OCI-LY7 (cell line): ENCODE measurements around the gene GDAP2. TPM values are rescaled to one million over a fixed set of nuclear protein-coding genes. Genes with fewer than 3 reads are reported as not detected.

Experiments
- BruUV-seq: library from RNA; stranded (reverse); fragments of 400-500 nt; replicated peaks from 2 replicates; lab custom pipeline; 2021; lab: Mats Ljungman, UMichigan
- CTCF ChIA-PET: fragments of 300-600 bp; sonication (Branson Sonifier 250); formaldehyde crosslinking; loops from one replicate; lab custom pipeline; 2022; ENCODE audit warnings: antibody characterized with exemption; ENCODE audit not compliant: unreplicated experiment; lab: Charles Lee
- POLR2A ChIA-PET: fragments of 300-600 bp; sonication (Branson Sonifier 250); formaldehyde crosslinking; loops from one replicate; lab custom pipeline; 2022; ENCODE audit warnings: antibody characterized with exemption; lab: Charles Lee
- DNase-seq: peaks from one replicate; pipeline ENCODE4 v3.0.0-alpha.2; 2015; ENCODE audit warnings: low spot score
- H2AFZ ChIP-seq: fragments of 200-600 bp; sonication (generic), shearing (Covaris generic); 2 replicates; pipeline ENCODE4 v1.6.1; 2014; ENCODE audit warnings: mild to moderate bottlenecking, antibody characterized with exemption, low read length, moderate library complexity
- H3K27ac ChIP-seq: fragments of 200-600 bp; sonication (generic); 2 replicates; pipeline ENCODE4 v1.5.1; 2014; ENCODE audit warnings: mixed run types, low read depth, mild to moderate bottlenecking, moderate library complexity, low read length, inconsistent platforms; ENCODE audit not compliant: poor library complexity, severe bottlenecking
- H3K36me3 ChIP-seq: fragments of 200-600 bp; sonication (generic); 2 replicates; pipeline ENCODE4 v1.6.1; 2014; ENCODE audit warnings: mild to moderate bottlenecking, antibody characterized with exemption, low read length, moderate library complexity, mixed read lengths; ENCODE audit not compliant: insufficient read depth
- H3K4me1 ChIP-seq: fragments of 200-600 bp; sonication (generic); 2 replicates; pipeline ENCODE4 v1.5.1; 2014; ENCODE audit warnings: mild to moderate bottlenecking, low read length; ENCODE audit not compliant: insufficient read depth, poor library complexity, severe bottlenecking
- H3K4me2 ChIP-seq: fragments of 200-600 bp; sonication (generic); 2 replicates; pipeline ENCODE4 v1.6.1; 2014; ENCODE audit warnings: mild to moderate bottlenecking, low read length
- H3K4me3 ChIP-seq: fragments of 200-600 bp; sonication (generic); 2 replicates; pipeline ENCODE4 v1.5.1; 2014; ENCODE audit warnings: mild to moderate bottlenecking, low read depth, low read length; ENCODE audit not compliant: poor library complexity, severe bottlenecking
- H3K79me2 ChIP-seq: fragments of 200-600 bp; sonication (generic); 2 replicates; pipeline ENCODE4 v1.6.1; 2016; ENCODE audit warnings: low read depth, mild to moderate bottlenecking, low read length, moderate library complexity, mixed read lengths; ENCODE audit not compliant: insufficient read depth
- H3K9me2 ChIP-seq: fragments of 200-600 bp; sonication (generic); 2 replicates; pipeline ENCODE4 v1.6.1; 2016; ENCODE audit warnings: mild to moderate bottlenecking, low read length, mixed read lengths; ENCODE audit not compliant: insufficient read depth
- H3K9me3 ChIP-seq: fragments of 200-600 bp; sonication (generic); 2 replicates; pipeline ENCODE4 v1.6.1; 2014; ENCODE audit warnings: mild to moderate bottlenecking, mixed run types, low read length, mixed read lengths
- H4K20me1 ChIP-seq: fragments of 200-600 bp; sonication (generic); 2 replicates; pipeline ENCODE4 v1.6.1; 2014; ENCODE audit warnings: mild to moderate bottlenecking, antibody characterized with exemption, low read length, moderate library complexity, mixed read lengths; ENCODE audit not compliant: insufficient read depth
- CTCF ChIP-seq: fragments of 200-600 bp; sonication (generic); conservative IDR thresholded peaks from 2 replicates; pipeline ENCODE4 v1.5.1; 2014; ENCODE audit warnings: mild to moderate bottlenecking, antibody characterized with exemption, low read length, moderate library complexity, mixed read lengths
- EZH2phosphoT487 ChIP-seq: fragments of 200-600 bp; sonication (generic); IDR thresholded peaks from 2 replicates; pipeline ENCODE4 v1.6.1; 2018; ENCODE audit warnings: low read depth, borderline replicate concordance, mild to moderate bottlenecking, mixed run types, antibody characterized with exemption, low read length, moderate library complexity, mixed read lengths
- intact Hi-C: fragments of 100-400 bp; cut with micrococcal nuclease; formaldehyde crosslinking; loops from one replicate; pipeline ENCODE4 v1.10.0; 2022; ENCODE audit not compliant: unreplicated experiment
- total RNA-seq, 2 experiments: library from RNA; depleted of rRNA in 1 of 2; stranded (reverse); fragments of >200 nt in 1 of 2; shearing (Covaris generic) in 1 of 2; gene quantifications; 2 replicates each; pipeline ENCODE4 v1.2.3, GENCODE V29; 2014 to 2022

The GDAP2 gene
- total RNA-seq, 2 experiments from 2014 or later = 13.9 to 26.8 TPM

DNA sequence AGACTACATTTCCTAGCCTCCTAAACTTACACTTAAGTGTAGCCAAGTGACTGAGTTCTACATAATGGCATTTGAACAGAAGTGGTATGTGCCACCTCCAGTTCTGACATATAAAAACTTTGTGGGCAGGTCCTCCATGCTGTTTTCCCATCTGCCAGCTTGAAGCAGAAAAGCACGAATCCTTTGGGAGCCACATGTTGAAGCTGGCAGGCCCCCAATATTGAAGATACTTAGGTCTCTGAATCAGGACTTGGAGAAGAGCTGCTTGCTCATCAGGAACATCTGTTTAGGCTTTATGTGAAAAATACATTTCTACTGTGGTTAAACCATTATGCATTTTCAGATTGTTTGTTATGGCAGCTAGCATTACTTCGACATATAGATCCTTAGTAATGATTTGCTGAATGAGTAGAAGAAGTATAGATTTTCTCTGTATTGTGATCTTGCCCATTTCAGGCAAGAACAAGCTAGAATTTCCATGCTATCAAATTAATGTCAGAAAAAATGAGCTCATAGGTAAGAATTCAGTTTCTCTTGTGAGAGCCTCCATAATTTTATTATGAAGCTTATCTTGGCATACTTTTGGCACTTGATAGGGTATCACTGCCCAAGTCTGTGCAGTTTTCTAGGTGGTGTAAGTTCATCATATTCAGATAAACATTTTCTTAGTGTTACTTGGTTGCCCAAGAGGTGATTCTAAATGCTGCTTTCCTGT, 68.4 kb downstream of the GDAP2 start:
- no TSS peak for BruUV-seq
- POLR2A ChIA-PET = interaction anchor here (0.6 to 1.2 kb wide), 4 partner anchors 24 to 614 kb away, joined by 3 read pairs; no protein-coding TSS in a partner anchor

GRCh38 chr1:117859901-117860300, 69.5 kb downstream of the GDAP2 start:
- intact Hi-C loops = loop anchor here (5.0 kb wide), 1 partner anchor 48 kb away; no protein-coding TSS in a partner anchor
- no peak overlapping the region for H3K27ac ChIP-seq
- H3K4me2 ChIP-seq = no peak overlapping the region
- no peak for DNase-seq
- no peaks in the 10 kb centered on the region for H3K9me3 ChIP-seq
- H2AFZ ChIP-seq = no peak overlapping the region
- no TSS peak for BruUV-seq
- no peaks in the 10 kb centered on the region for H3K4me1 ChIP-seq
- CTCF ChIA-PET = no interaction called here
- H3K4me3 ChIP-seq = no peak overlapping the region
- POLR2A ChIA-PET = interaction anchor here (0.6 to 1.2 kb wide), 2 partner anchors 32 to 35 kb away, joined by 3 read pairs; no protein-coding TSS in a partner anchor
- no peaks in the 10 kb centered on the region for H3K36me3 ChIP-seq
- no peaks in the 10 kb centered on the region for H3K9me2 ChIP-seq
- H4K20me1 ChIP-seq = no peaks in the 10 kb centered on the region
- no peak for TF ChIP-seq CTCF
- TF ChIP-seq EZH2phosphoT487 = no peak
- H3K79me2 ChIP-seq = no peaks in the 10 kb centered on the region

More for the DNA sequence above, 68.4 kb downstream of the GDAP2 start:
- Histone ChIP-seq H2AFZ (no peak overlapping the region), H3K4me1 (no peaks in the 10 kb centered on the region), H3K9me3 (no peaks in the 10 kb centered on the region), H4K20me1 (no peaks in the 10 kb centered on the region), H3K79me2 (no peaks in the 10 kb centered on the region), H3K9me2 (no peaks in the 10 kb centered on the region), H3K4me2 (no peak overlapping the region), H3K36me3 (peaks cover 7% of the 10 kb centered on the region; the same call in 1 of the 2 replicates), H3K27ac (no peak overlapping the region), H3K4me3 (no peak overlapping the region)
- CTCF ChIA-PET = no interaction called here
- TF ChIP-seq CTCF = no peak
- intact Hi-C loops = no loop called here
- DNase-seq = no peak

DNA sequence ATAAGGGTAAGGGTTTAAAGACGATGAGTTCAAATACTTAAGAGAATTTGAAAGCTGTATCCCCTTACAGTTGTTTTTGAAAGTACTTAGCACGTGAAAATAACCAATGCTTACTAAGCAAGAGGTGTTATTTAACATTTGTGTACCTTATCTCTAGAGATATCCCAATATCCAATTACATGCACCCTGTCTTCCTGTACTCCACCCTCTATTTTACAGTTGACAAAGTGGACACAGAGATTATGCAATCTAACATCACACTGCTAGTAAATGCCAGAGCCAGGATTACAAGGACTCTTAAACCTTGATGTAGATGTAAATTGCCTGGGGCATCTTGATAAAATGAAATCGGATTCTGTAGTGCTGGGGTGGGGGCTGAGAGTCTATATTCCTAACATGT, 72.0 kb downstream of the GDAP2 start:
- Histone ChIP-seq H3K79me2 (no peaks in the 10 kb centered on the region), H3K4me1 (no peaks in the 10 kb centered on the region), H2AFZ (no peak overlapping the region), H3K4me3 (no peak overlapping the region), H3K9me2 (no peaks in the 10 kb centered on the region), H3K27ac (no peak overlapping the region), H3K4me2 (no peak overlapping the region), H4K20me1 (no peaks in the 10 kb centered on the region), H3K9me3 (no peaks in the 10 kb centered on the region), H3K36me3 (no peaks in the 10 kb centered on the region)
- intact Hi-C loops = loop anchor here (5.0 kb wide), 1 partner anchor 45 kb away; no protein-coding TSS in a partner anchor
- ChIA-PET CTCF (no interaction called here), POLR2A (no interaction called here)
- no TSS peak for BruUV-seq
- DNase-seq = no peak
- TF ChIP-seq EZH2phosphoT487 (no peak), CTCF (no peak)
